ENCODE results near the gene ATOSA.

The ATOSA gene

GRCh38 chr15:52673312-52673711 is 5.9 kb downstream of the ATOSA start:
- Histone ChIP-seq H3K27ac (ENCODE audit: low read depth, low read length) (no peak overlapping the region), H2AFZ (ENCODE audit: low read length, unreplicated experiment) (no peak overlapping the region), H3K36me3 (ENCODE audit: insufficient read depth, low read length) (peaks cover 16% of the 10 kb centered on the region), H3K27me3 (ENCODE audit: insufficient read depth, low read length) (no peaks in the 10 kb centered on the region), H3K4me3 (ENCODE audit: low read depth, low read length) (no peak overlapping the region), H3K4me1 (ENCODE audit: control insufficient read depth, insufficient read depth, low read length, unreplicated experiment) (peaks cover 18% of the 10 kb centered on the region), H3K79me2 (ENCODE audit: control insufficient read depth, insufficient read depth, low read length, unreplicated experiment) (peaks cover 24% of the 10 kb centered on the region)

GRCh38 chr15:52672661-52673060 is 6.5 kb downstream of the ATOSA start:
- Histone ChIP-seq H3K36me3 (ENCODE audit: insufficient read depth, low read length) (peaks cover 20% of the 10 kb centered on the region), H3K27ac (ENCODE audit: low read depth, low read length) (no peak overlapping the region), H3K4me1 (ENCODE audit: control insufficient read depth, insufficient read depth, low read length, unreplicated experiment) (peaks cover 18% of the 10 kb centered on the region), H3K4me3 (ENCODE audit: low read depth, low read length) (no peak overlapping the region), H2AFZ (ENCODE audit: low read length, unreplicated experiment) (no peak overlapping the region), H3K79me2 (ENCODE audit: control insufficient read depth, insufficient read depth, low read length, unreplicated experiment) (peaks cover 20% of the 10 kb centered on the region), H3K27me3 (ENCODE audit: insufficient read depth, low read length) (no peaks in the 10 kb centered on the region)

GRCh38 chr15:52670087-52670486 is 9.1 kb downstream of the ATOSA start:
- peaks cover 8% of the 10 kb centered on the region for H3K4me1 ChIP-seq (ENCODE audit: control insufficient read depth, insufficient read depth, low read length, unreplicated experiment)
- H3K79me2 ChIP-seq (ENCODE audit: control insufficient read depth, insufficient read depth, low read length, unreplicated experiment) = no peaks in the 10 kb centered on the region
- no peak overlapping the region for H3K4me3 ChIP-seq (ENCODE audit: low read depth, low read length)
- no peak overlapping the region for H3K27ac ChIP-seq (ENCODE audit: low read depth, low read length)
- no peaks in the 10 kb centered on the region for H3K27me3 ChIP-seq (ENCODE audit: insufficient read depth, low read length)
- peaks cover 33% of the 10 kb centered on the region for H3K36me3 ChIP-seq (ENCODE audit: insufficient read depth, low read length)
- H2AFZ ChIP-seq (ENCODE audit: low read length, unreplicated experiment) = no peak overlapping the region

GRCh38 chr15:52668133-52668532 is 11.1 kb downstream of the ATOSA start:
- H3K36me3 ChIP-seq (ENCODE audit: insufficient read depth, low read length) = peaks cover 35% of the 10 kb centered on the region
- no peak overlapping the region for H3K4me3 ChIP-seq (ENCODE audit: low read depth, low read length)
- no peaks in the 10 kb centered on the region for H3K79me2 ChIP-seq (ENCODE audit: control insufficient read depth, insufficient read depth, low read length, unreplicated experiment)
- no peak overlapping the region for H3K27ac ChIP-seq (ENCODE audit: low read depth, low read length)
- peaks cover 2% of the 10 kb centered on the region for H3K4me1 ChIP-seq (ENCODE audit: control insufficient read depth, insufficient read depth, low read length, unreplicated experiment)
- no peak overlapping the region for H2AFZ ChIP-seq (ENCODE audit: low read length, unreplicated experiment)
- no peaks in the 10 kb centered on the region for H3K27me3 ChIP-seq (ENCODE audit: insufficient read depth, low read length)

GRCh38 chr15:52667597-52667996 is 11.6 kb downstream of the ATOSA start:
- no peak overlapping the region for H2AFZ ChIP-seq (ENCODE audit: low read length, unreplicated experiment)
- H3K4me1 ChIP-seq (ENCODE audit: control insufficient read depth, insufficient read depth, low read length, unreplicated experiment) = no peaks in the 10 kb centered on the region
- H3K36me3 ChIP-seq (ENCODE audit: insufficient read depth, low read length) = peaks cover 35% of the 10 kb centered on the region
- no peak overlapping the region for H3K27ac ChIP-seq (ENCODE audit: low read depth, low read length)
- no peak overlapping the region for H3K4me3 ChIP-seq (ENCODE audit: low read depth, low read length)
- H3K79me2 ChIP-seq (ENCODE audit: control insufficient read depth, insufficient read depth, low read length, unreplicated experiment) = no peaks in the 10 kb centered on the region
- H3K27me3 ChIP-seq (ENCODE audit: insufficient read depth, low read length) = no peaks in the 10 kb centered on the region

- peaks cover 24% of the 10 kb centered on the region for H3K36me3 ChIP-seq (ENCODE audit: insufficient read depth, low read length)
- H3K4me3 ChIP-seq (ENCODE audit: low read depth, low read length) = no peak overlapping the region
- no peak overlapping the region for H2AFZ ChIP-seq (ENCODE audit: low read length, unreplicated experiment)
- H3K27me3 ChIP-seq (ENCODE audit: insufficient read depth, low read length) = no peaks in the 10 kb centered on the region
- H3K4me1 ChIP-seq (ENCODE audit: control insufficient read depth, insufficient read depth, low read length, unreplicated experiment) = no peaks in the 10 kb centered on the region
- H3K27ac ChIP-seq (ENCODE audit: low read depth, low read length) = no peak overlapping the region
- H3K79me2 ChIP-seq (ENCODE audit: control insufficient read depth, insufficient read depth, low read length, unreplicated experiment) = no peaks in the 10 kb centered on the region
Observed at GRCh38 chr15:52663536-52664294, 15.5 kb downstream of the ATOSA start.

GRCh38 chr15:52661909-52662308 is 17.3 kb downstream of the ATOSA start:
- Histone ChIP-seq H3K4me1 (ENCODE audit: control insufficient read depth, insufficient read depth, low read length, unreplicated experiment) (peaks cover 12% of the 10 kb centered on the region), H3K79me2 (ENCODE audit: control insufficient read depth, insufficient read depth, low read length, unreplicated experiment) (no peaks in the 10 kb centered on the region)

GRCh38 chr15:52660192-52660591 is 19.0 kb downstream of the ATOSA start:
- peaks cover 6% of the 10 kb centered on the region for H3K79me2 ChIP-seq (ENCODE audit: control insufficient read depth, insufficient read depth, low read length, unreplicated experiment)
- H3K4me1 ChIP-seq (ENCODE audit: control insufficient read depth, insufficient read depth, low read length, unreplicated experiment) = peaks cover 29% of the 10 kb centered on the region
- H3K4me3 ChIP-seq (ENCODE audit: low read depth, low read length) = no peak overlapping the region
- H3K27ac ChIP-seq (ENCODE audit: low read depth, low read length) = no peak overlapping the region
- no peak overlapping the region for H2AFZ ChIP-seq (ENCODE audit: low read length, unreplicated experiment)
- H3K27me3 ChIP-seq (ENCODE audit: insufficient read depth, low read length) = no peaks in the 10 kb centered on the region
- 0 out of 2 replicates have a peak, but pooled peaks cover 4% of the 10 kb centered on the region for H3K36me3 ChIP-seq (ENCODE audit: insufficient read depth, low read length)

More at GRCh38 chr15:52661909-52662308, 17.3 kb downstream of the ATOSA start:
- H3K27ac ChIP-seq (ENCODE audit: low read depth, low read length) = no peak overlapping the region
- no peak overlapping the region for H3K4me3 ChIP-seq (ENCODE audit: low read depth, low read length)
- H3K36me3 ChIP-seq (ENCODE audit: insufficient read depth, low read length) = peaks cover 13% of the 10 kb centered on the region
- no peak overlapping the region for H2AFZ ChIP-seq (ENCODE audit: low read length, unreplicated experiment)
- no peaks in the 10 kb centered on the region for H3K27me3 ChIP-seq (ENCODE audit: insufficient read depth, low read length)

- Histone ChIP-seq H3K4me3 (ENCODE audit: low read depth, low read length) (no peak overlapping the region), H3K4me1 (ENCODE audit: control insufficient read depth, insufficient read depth, low read length, unreplicated experiment) (peaks cover 38% of the 10 kb centered on the region), H2AFZ (ENCODE audit: low read length, unreplicated experiment) (no peak overlapping the region), H3K27me3 (ENCODE audit: insufficient read depth, low read length) (no peaks in the 10 kb centered on the region), H3K79me2 (ENCODE audit: control insufficient read depth, insufficient read depth, low read length, unreplicated experiment) (peaks cover 6% of the 10 kb centered on the region), H3K27ac (ENCODE audit: low read depth, low read length) (no peak overlapping the region), H3K36me3 (ENCODE audit: insufficient read depth, low read length) (peaks cover 5% of the 10 kb centered on the region; the same call in 1 of the 2 replicates)
Observed at GRCh38 chr15:52658955-52659354, 20.2 kb downstream of the ATOSA start.

GRCh38 chr15:52657338-52657737 is 21.9 kb downstream of the ATOSA start:
- H3K4me1 ChIP-seq (ENCODE audit: control insufficient read depth, insufficient read depth, low read length, unreplicated experiment) = peaks cover 53% of the 10 kb centered on the region

GRCh38 chr15:52656412-52656811 is 22.8 kb downstream of the ATOSA start:
- Histone ChIP-seq H3K4me1 (ENCODE audit: control insufficient read depth, insufficient read depth, low read length, unreplicated experiment) (peaks cover 58% of the 10 kb centered on the region), H3K79me2 (ENCODE audit: control insufficient read depth, insufficient read depth, low read length, unreplicated experiment) (peaks cover 6% of the 10 kb centered on the region), H3K4me3 (ENCODE audit: low read depth, low read length) (no peak overlapping the region), H2AFZ (ENCODE audit: low read length, unreplicated experiment) (no peak overlapping the region), H3K36me3 (ENCODE audit: insufficient read depth, low read length) (peaks cover 5% of the 10 kb centered on the region; the same call in 1 of the 2 replicates), H3K27me3 (ENCODE audit: insufficient read depth, low read length) (no peaks in the 10 kb centered on the region), H3K27ac (ENCODE audit: low read depth, low read length) (peak overlapping the region; percentile 70)

More at GRCh38 chr15:52657338-52657737, 21.9 kb downstream of the ATOSA start:
- H3K27me3 ChIP-seq (ENCODE audit: insufficient read depth, low read length) = no peaks in the 10 kb centered on the region
- H3K4me3 ChIP-seq (ENCODE audit: low read depth, low read length) = peak overlapping the region; percentile 61; the same call in 1 of the 2 replicates
- H3K36me3 ChIP-seq (ENCODE audit: insufficient read depth, low read length) = peaks cover 5% of the 10 kb centered on the region; the same call in 1 of the 2 replicates
- H3K79me2 ChIP-seq (ENCODE audit: control insufficient read depth, insufficient read depth, low read length, unreplicated experiment) = peaks cover 6% of the 10 kb centered on the region
- peak overlapping the region; percentile 70 for H3K27ac ChIP-seq (ENCODE audit: low read depth, low read length)
- H2AFZ ChIP-seq (ENCODE audit: low read length, unreplicated experiment) = no peak overlapping the region
